GM12878 (cell line): ENCODE results near the gene WTIP. TPM values are rescaled to one million over a fixed set of nuclear protein-coding genes. Genes with fewer than 3 reads are reported as not detected.

Experiments used
- ATAC-seq: fragments of 200-7000 bp; cut with Tn5 transposase; 3 replicates; pipeline ENCODE4 v1.9.1; 2020; ENCODE audit warnings: mild to moderate bottlenecking, moderate library complexity
- BruUV-seq: library from RNA; stranded (reverse); fragments of 400-500 nt; replicated peaks from 2 replicates; lab custom pipeline; 2021; lab: Mats Ljungman, UMichigan
- CTCF ChIA-PET: fragments of 300-600 bp; sonication (Branson Sonifier 250); formaldehyde crosslinking; extraction: SDS; loops from one replicate; lab custom pipeline; 2021; ENCODE audit warnings: inconsistent platforms; lab: Yijun Ruan, JAX
- POLR2A ChIA-PET: fragments of 350-600 bp; formaldehyde crosslinking; extraction: SDS; loops from one replicate; lab custom pipeline; 2021; ENCODE audit warnings: inconsistent platforms; lab: Charles Lee
- RAD21 ChIA-PET: fragments of 300-600 bp; sonication (Branson Sonifier 250); formaldehyde crosslinking; loops from one replicate; lab custom pipeline; 2023; ENCODE audit warnings: antibody characterized with exemption; ENCODE audit not compliant: unreplicated experiment; lab: Charles Lee
- SMC1A ChIA-PET: fragments of 300-600 bp; sonication (Branson Sonifier 250); formaldehyde crosslinking; loops from one replicate; lab custom pipeline; 2023; ENCODE audit not compliant: unreplicated experiment, uncharacterized antibody; lab: Charles Lee
- DNase-seq: peaks from one replicate; pipeline ENCODE4 v3.0.0-alpha.2; 2011; ENCODE audit warnings: low read depth, low spot score
- FAIRE-seq: peaks from 3 replicates; lab custom pipeline; 2011; peaks lifted over from hg19 to GRCh38; lab: Jason Lieb, UNC
- H2AFZ ChIP-seq: 2 replicates; pipeline ENCODE4 v1.6.0; 2011; ENCODE audit warnings: low read depth, low read length, control low read depth; ENCODE audit not compliant: control insufficient read depth
- H3K27ac ChIP-seq: 2 replicates; pipeline ENCODE4 v1.5.1; 2011; ENCODE audit warnings: control low read depth; ENCODE audit not compliant: control insufficient read depth, insufficient read depth
- H3K27me3 ChIP-seq, 2 experiments: replicated peaks in 1 of 2; 2 replicates each; pipeline versions ENCODE4 v1.6.0 to v1.6.1; 2011; ENCODE audit warnings: low read length in 1 of 2; ENCODE audit not compliant: control insufficient read depth in 2 of 2, insufficient read depth in 2 of 2
- H3K36me3 ChIP-seq, 2 experiments: 2 replicates each; pipeline ENCODE4 v1.5.1; 2011; ENCODE audit warnings: low read length in 1 of 2; ENCODE audit not compliant: control insufficient read depth in 2 of 2, insufficient read depth in 2 of 2
- H3K4me1 ChIP-seq: 2 replicates; pipeline ENCODE4 v1.6.1; 2011; ENCODE audit warnings: mild to moderate bottlenecking, low read length, moderate library complexity, mixed read lengths; ENCODE audit not compliant: control insufficient read depth, insufficient read depth
- H3K4me2 ChIP-seq: 2 replicates; pipeline ENCODE4 v1.6.0; 2011; ENCODE audit warnings: control low read depth; ENCODE audit not compliant: control insufficient read depth, insufficient read depth
- H3K4me3 ChIP-seq: fragments of 200-600 bp; sonication (generic); 2 replicates; pipeline ENCODE4 v1.5.1; 2016
- H3K79me2 ChIP-seq: 2 replicates; pipeline ENCODE4 v1.6.0; 2011; ENCODE audit warnings: low read length; ENCODE audit not compliant: control insufficient read depth, insufficient read depth
- H3K9ac ChIP-seq: 2 replicates; pipeline ENCODE4 v1.8.0; 2011; ENCODE audit warnings: low read length, control low read depth, mixed read lengths; ENCODE audit not compliant: control insufficient read depth, insufficient read depth
- H3K9me3 ChIP-seq: replicated peaks from 3 replicates; pipeline ENCODE4 v1.5.1; 2011; ENCODE audit warnings: mild to moderate bottlenecking, low read length; ENCODE audit not compliant: control insufficient read depth, insufficient read depth
- H4K20me1 ChIP-seq: 2 replicates; pipeline ENCODE4 v1.6.0; 2011; ENCODE audit not compliant: control insufficient read depth, insufficient read depth
- CBFB ChIP-seq: IDR thresholded peaks from 2 replicates; pipeline ENCODE4 v1.6.1; 2016; ENCODE audit warnings: antibody characterized with exemption, low read depth
- CHD4 ChIP-seq: fragments of 200-600 bp; sonication (generic); IDR thresholded peaks from 2 replicates; pipeline ENCODE4 v1.6.1; 2016; ENCODE audit warnings: mild to moderate bottlenecking
- IKZF1 ChIP-seq: fragments of 450-650 bp; conservative IDR thresholded peaks from 2 replicates; pipeline ENCODE4 v1.6.1; 2017; ENCODE audit warnings: antibody characterized with exemption, mild to moderate bottlenecking
- IRF4 ChIP-seq: IDR thresholded peaks from 2 replicates; pipeline ENCODE4 v1.6.1; 2011; ENCODE audit warnings: low read depth, low read length
- JUNB ChIP-seq: IDR thresholded peaks from 2 replicates; pipeline ENCODE4 v1.6.1; 2016; ENCODE audit warnings: antibody characterized with exemption, mild to moderate bottlenecking
- PML ChIP-seq: IDR thresholded peaks from 2 replicates; pipeline ENCODE4 v1.6.1; 2012; ENCODE audit warnings: low read length, inconsistent platforms
- POLR2AphosphoS2 ChIP-seq: IDR thresholded peaks from 2 replicates; pipeline ENCODE4 v1.6.1; 2011; ENCODE audit warnings: low read depth, mild to moderate bottlenecking, low read length, improper control_type of control experiment, moderate library complexity
- SREBF1 ChIP-seq: IDR thresholded peaks from 2 replicates; pipeline ENCODE4 v1.6.1; 2012; ENCODE audit warnings: mild to moderate bottlenecking, low read length
- SRF ChIP-seq, 2 experiments: IDR thresholded peaks; 2 replicates each; pipeline ENCODE4 v1.6.1; 2011; ENCODE audit warnings: low read depth in 2 of 2, low read length in 2 of 2, mild to moderate bottlenecking in 1 of 2, moderate library complexity in 1 of 2
- TCF3 ChIP-seq: IDR thresholded peaks from 2 replicates; pipeline ENCODE4 v1.6.1; 2012; ENCODE audit warnings: low read depth, mild to moderate bottlenecking, low read length, borderline replicate concordance; ENCODE audit not compliant: insufficient read depth
- WGBS: methylation state at CpG from one replicate; pipeline ENCODE4 v1.1.6; 2016; ENCODE audit warnings: low lambda C conversion rate; ENCODE audit not compliant: insufficient replicate concordance, insufficient coverage; ENCODE audit errors: missing lambda C conversion rate; 5-methylcytosine and 5-hydroxymethylcytosine counted together
- in situ Hi-C: fragments of 300-500 bp; cut with MboI; formaldehyde crosslinking; loops from 9 replicates; pipeline ENCODE4 v1.14.3; 2018; ENCODE audit warnings: mixed read lengths
- intact Hi-C: fragments of 100-400 bp; cut with micrococcal nuclease; formaldehyde crosslinking; loops from one replicate; pipeline ENCODE4 v1.14.2; 2022; ENCODE audit not compliant: unreplicated experiment
- polyA plus RNA-seq, 11 experiments: library from polyadenylated mRNA; depleted of rRNA in 4 of 11; unstranded in 6 of 11; stranded (reverse) in 5 of 11; fragments of >200 nt; fragmentation: Nextera tagmentation in 4 of 11; fragmentation: Illumina TruSeq in 1 of 11; extraction: Ambion mirVana in 4 of 11; extraction: Trizol in 1 of 11; gene quantifications; 1 replicate in 1 of 11; 2 replicates in 10 of 11; pipeline versions ENCODE4 v1.2.1 to v1.2.3, GENCODE V29; 2011 to 2016; ENCODE audit warnings: inconsistent platforms in 2 of 11, missing spikeins in 2 of 11, low read depth in 1 of 11
- total RNA-seq, 4 experiments: library from RNA; depleted of rRNA in 3 of 4; stranded (reverse); fragments of >200 nt in 3 of 4; fragmentation: Illumina TruSeq in 1 of 4; extraction: Trizol in 1 of 4; gene quantifications; 2 replicates each; pipeline versions ENCODE4 v1.2.1 to v1.2.3, GENCODE V29; 2013 to 2021
- TF ChIP-seq, protein P1 (sequence below): fragments of 450-650 bp; IDR thresholded peaks from 2 replicates; pipeline ENCODE4 v1.6.1; 2017; ENCODE audit warnings: mild to moderate bottlenecking, low read depth, inconsistent platforms; ENCODE audit not compliant: poor library complexity, severe bottlenecking
- TF ChIP-seq, protein P2 (sequence below): fragments of 450-650 bp; IDR thresholded peaks from 2 replicates; pipeline ENCODE4 v1.6.1; 2017; ENCODE audit warnings: borderline replicate concordance
- TF ChIP-seq, protein P3 (sequence below): IDR thresholded peaks from 2 replicates; pipeline ENCODE4 v1.6.1; 2012; ENCODE audit warnings: low read length, inconsistent platforms
- TF ChIP-seq, protein P4 (sequence below): IDR thresholded peaks from 2 replicates; pipeline ENCODE4 v1.6.1; 2011; ENCODE audit warnings: borderline replicate concordance, low read depth, mild to moderate bottlenecking, moderate library complexity, low read length; ENCODE audit not compliant: insufficient read depth, poor library complexity, severe bottlenecking

WTIP gene
- total and polyA plus RNA-seq, 10 of the 15 experiments (the other 5 are each of a cell fraction or from before 2014, with no cell fraction given): 0.06 to 0.77 (median 0.17) TPM; not detected in 2

DNA sequence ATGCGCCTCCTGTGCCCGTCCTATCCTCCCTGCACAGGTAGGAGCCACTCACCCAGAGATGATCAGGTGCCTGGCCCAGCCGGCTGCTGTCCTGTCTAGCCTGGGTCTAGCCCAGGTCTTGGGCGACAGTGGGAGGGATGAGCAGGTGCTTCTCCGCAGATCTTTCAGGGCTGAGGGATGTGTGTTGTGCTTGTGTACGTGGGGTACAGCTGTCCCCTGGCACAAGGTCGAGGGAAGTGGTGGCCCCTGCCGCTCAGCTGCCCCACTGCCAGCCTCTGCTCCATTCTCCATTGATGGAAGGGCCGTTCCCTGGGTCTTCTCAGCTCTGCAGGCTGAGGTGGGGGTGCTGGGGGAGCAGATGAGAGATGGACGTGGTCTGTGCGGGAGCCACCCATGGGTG is 13.0 kb downstream of the WTIP start:
- TF ChIP-seq, protein P1, sequence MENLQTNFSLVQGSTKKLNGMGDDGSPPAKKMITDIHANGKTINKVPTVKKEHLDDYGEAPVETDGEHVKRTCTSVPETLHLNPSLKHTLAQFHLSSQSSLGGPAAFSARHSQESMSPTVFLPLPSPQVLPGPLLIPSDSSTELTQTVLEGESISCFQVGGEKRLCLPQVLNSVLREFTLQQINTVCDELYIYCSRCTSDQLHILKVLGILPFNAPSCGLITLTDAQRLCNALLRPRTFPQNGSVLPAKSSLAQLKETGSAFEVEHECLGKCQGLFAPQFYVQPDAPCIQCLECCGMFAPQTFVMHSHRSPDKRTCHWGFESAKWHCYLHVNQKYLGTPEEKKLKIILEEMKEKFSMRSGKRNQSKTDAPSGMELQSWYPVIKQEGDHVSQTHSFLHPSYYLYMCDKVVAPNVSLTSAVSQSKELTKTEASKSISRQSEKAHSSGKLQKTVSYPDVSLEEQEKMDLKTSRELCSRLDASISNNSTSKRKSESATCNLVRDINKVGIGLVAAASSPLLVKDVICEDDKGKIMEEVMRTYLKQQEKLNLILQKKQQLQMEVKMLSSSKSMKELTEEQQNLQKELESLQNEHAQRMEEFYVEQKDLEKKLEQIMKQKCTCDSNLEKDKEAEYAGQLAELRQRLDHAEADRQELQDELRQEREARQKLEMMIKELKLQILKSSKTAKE: no peak
- TF ChIP-seq, protein P2, sequence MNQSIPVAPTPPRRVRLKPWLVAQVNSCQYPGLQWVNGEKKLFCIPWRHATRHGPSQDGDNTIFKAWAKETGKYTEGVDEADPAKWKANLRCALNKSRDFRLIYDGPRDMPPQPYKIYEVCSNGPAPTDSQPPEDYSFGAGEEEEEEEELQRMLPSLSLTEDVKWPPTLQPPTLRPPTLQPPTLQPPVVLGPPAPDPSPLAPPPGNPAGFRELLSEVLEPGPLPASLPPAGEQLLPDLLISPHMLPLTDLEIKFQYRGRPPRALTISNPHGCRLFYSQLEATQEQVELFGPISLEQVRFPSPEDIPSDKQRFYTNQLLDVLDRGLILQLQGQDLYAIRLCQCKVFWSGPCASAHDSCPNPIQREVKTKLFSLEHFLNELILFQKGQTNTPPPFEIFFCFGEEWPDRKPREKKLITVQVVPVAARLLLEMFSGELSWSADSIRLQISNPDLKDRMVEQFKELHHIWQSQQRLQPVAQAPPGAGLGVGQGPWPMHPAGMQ: no peak
- TF ChIP-seq, protein P3, sequence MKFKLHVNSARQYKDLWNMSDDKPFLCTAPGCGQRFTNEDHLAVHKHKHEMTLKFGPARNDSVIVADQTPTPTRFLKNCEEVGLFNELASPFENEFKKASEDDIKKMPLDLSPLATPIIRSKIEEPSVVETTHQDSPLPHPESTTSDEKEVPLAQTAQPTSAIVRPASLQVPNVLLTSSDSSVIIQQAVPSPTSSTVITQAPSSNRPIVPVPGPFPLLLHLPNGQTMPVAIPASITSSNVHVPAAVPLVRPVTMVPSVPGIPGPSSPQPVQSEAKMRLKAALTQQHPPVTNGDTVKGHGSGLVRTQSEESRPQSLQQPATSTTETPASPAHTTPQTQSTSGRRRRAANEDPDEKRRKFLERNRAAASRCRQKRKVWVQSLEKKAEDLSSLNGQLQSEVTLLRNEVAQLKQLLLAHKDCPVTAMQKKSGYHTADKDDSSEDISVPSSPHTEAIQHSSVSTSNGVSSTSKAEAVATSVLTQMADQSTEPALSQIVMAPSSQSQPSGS: no peak
- no peak for TF ChIP-seq CBFB
- TF ChIP-seq PML: no peak
- TF ChIP-seq CHD4: no peak
- TF ChIP-seq JUNB: no peak
- no peak for TF ChIP-seq SREBF1
- TF ChIP-seq TCF3: no peak
- TF ChIP-seq SRF (IDR thresholded peaks at IDR 0.05; ENCODE audit: low read depth in 2 of 2, low read length in 2 of 2): no peak
- no peak for TF ChIP-seq IRF4
- no peak for TF ChIP-seq POLR2AphosphoS2
- TF ChIP-seq IKZF1: no peak
- TF ChIP-seq, protein P4, sequence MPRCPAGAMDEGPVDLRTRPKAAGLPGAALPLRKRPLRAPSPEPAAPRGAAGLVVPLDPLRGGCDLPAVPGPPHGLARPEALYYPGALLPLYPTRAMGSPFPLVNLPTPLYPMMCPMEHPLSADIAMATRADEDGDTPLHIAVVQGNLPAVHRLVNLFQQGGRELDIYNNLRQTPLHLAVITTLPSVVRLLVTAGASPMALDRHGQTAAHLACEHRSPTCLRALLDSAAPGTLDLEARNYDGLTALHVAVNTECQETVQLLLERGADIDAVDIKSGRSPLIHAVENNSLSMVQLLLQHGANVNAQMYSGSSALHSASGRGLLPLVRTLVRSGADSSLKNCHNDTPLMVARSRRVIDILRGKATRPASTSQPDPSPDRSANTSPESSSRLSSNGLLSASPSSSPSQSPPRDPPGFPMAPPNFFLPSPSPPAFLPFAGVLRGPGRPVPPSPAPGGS: no peak
- TF ChIP-seq, all 136 proteins: peak for 0
- H4K20me1 ChIP-seq: no peaks in the 10 kb centered on the region
- H3K36me3 ChIP-seq: no peaks in the 10 kb centered on the region
- 48% methylated on average over 11 of the region's 11 CpGs for WGBS
- H3K4me1 ChIP-seq: no peaks in the 10 kb centered on the region
- no peaks in the 10 kb centered on the region for H3K27me3 ChIP-seq
- no peak for FAIRE-seq
- no peak for ATAC-seq
- no peaks in the 10 kb centered on the region for H3K9me3 ChIP-seq
- intact Hi-C loops (no loop called here), in situ Hi-C loops (loop anchor here (10.0 kb wide), 1 partner anchor 710 kb away; no protein-coding TSS in a partner anchor)
- ChIA-PET CTCF (no interaction called here), RAD21 (no interaction called here), POLR2A (no interaction called here), SMC1A (no interaction called here)
- H3K27ac ChIP-seq: no peak overlapping the region
- no peak overlapping the region for H3K4me2 ChIP-seq
- no peak overlapping the region for H2AFZ ChIP-seq
- no peak overlapping the region for H3K9ac ChIP-seq
- no TSS peak for BruUV-seq
- no peak overlapping the region for H3K4me3 ChIP-seq
- no peaks in the 10 kb centered on the region for H3K79me2 ChIP-seq
- DNase-seq: no peak
